Vagina (tissue), 2 donors: ENCODE results near the gene CDC42.

Experiments
- CTCF ChIP-seq, 3 experiments: fragments of 450-650 bp in 2 of 3; fragments of 200-600 bp in 1 of 3; sonication (generic) in 1 of 3; IDR thresholded peaks; one replicate each; pipeline ENCODE4 v1.5.1; 2017 to 2019; ENCODE audit warnings: antibody characterized with exemption in 3 of 3, mild to moderate bottlenecking in 2 of 3, moderate library complexity in 2 of 3
- POLR2A ChIP-seq, 2 donors: fragments of 450-650 bp; IDR thresholded peaks; one replicate each; pipeline ENCODE4 v1.6.1; 2017; ENCODE audit warnings: antibody characterized with exemption in 2 of 2, mild to moderate bottlenecking in 2 of 2, moderate library complexity in 2 of 2
- POLR2AphosphoS5 ChIP-seq, 2 donors: sonication (generic); formaldehyde crosslinking; IDR thresholded peaks; one replicate each; pipeline ENCODE4 v1.9.0; 2017; ENCODE audit warnings: antibody characterized with exemption in 2 of 2, mild to moderate bottlenecking in 2 of 2, low read depth in 1 of 2; ENCODE audit not compliant: insufficient read depth in 1 of 2

- TF ChIP-seq CTCF (IDR thresholded peaks at IDR 0.05) (no peak), POLR2A (IDR thresholded peaks at IDR 0.05) (no peak), POLR2AphosphoS5 (IDR thresholded peaks at IDR 0.05; ENCODE audit: insufficient read depth in 1 of 2, low read depth in 1 of 2) (no peak)
Measured at GRCh38 chr1:22050330-22050729, 2.2 kb upstream of the CDC42 start.
